Stimulated activated CD4-positive, alpha-beta T cell treated with anti-CD3 and anti-CD28 coated beads, Interleukin-4, amount 100 ng/mL, for 48 hours (primary cell): ENCODE measurements around the gene KRTAP10-4.
"Not testable (repeated sequence)": the region's sequence is repeated elsewhere in the genome, so short reads cannot be mapped to it uniquely, and the experiment has no call there.

Source experiments
- DNase-seq, 2 donors: peaks; one replicate each; pipeline ENCODE4 v3.0.0-alpha.2; 2020; ENCODE audit warnings: low read depth in 2 of 2

The KRTAP10-4 gene

GRCh38 chr21:44557491-44558328 is 15.8 kb upstream of the KRTAP10-4 start:
- DNase-seq, result no peak

- not testable (repeated sequence) for DNase-seq
Observed at GRCh38 chr21:44558329-44558675, 15.2 kb upstream of the KRTAP10-4 start.

DNA sequence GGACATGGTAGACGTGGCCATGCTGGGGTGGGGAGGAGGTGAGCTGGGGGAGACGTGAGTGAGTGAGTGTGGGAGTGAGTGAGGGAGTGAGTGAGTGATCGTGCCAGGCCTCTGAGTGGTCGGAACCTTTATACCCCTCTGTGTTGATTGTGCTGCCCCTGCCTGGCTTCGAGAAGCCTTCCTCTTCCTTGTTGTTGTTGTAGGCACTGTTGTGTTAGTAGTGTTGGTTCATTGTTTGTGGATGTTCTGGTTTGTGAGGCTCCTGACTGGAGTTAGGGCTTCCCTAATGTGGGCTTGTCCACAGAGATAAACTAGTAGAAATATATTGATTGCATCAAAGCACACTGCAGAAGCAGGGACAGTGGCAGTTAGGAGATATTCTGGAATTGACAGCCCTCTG is 14.8 kb upstream of the KRTAP10-4 start, which contains the start of gene KRTAP10-3:
KRTAP10-3 (minus strand) TSS at position 101 of the 400 bp plus-strand sequence; CDS start at position 21, 80 bp downstream.
- no peak for DNase-seq

- DNase-seq, result no peak
Observed at GRCh38 chr21:44564099-44564498, 9.4 kb upstream of the KRTAP10-4 start.

- no peak for DNase-seq
Observed at GRCh38 chr21:44564886-44565598, 8.5 kb upstream of the KRTAP10-4 start.

GRCh38 chr21:44566403-44566802 is 7.1 kb upstream of the KRTAP10-4 start:
- no peak for DNase-seq

DNA sequence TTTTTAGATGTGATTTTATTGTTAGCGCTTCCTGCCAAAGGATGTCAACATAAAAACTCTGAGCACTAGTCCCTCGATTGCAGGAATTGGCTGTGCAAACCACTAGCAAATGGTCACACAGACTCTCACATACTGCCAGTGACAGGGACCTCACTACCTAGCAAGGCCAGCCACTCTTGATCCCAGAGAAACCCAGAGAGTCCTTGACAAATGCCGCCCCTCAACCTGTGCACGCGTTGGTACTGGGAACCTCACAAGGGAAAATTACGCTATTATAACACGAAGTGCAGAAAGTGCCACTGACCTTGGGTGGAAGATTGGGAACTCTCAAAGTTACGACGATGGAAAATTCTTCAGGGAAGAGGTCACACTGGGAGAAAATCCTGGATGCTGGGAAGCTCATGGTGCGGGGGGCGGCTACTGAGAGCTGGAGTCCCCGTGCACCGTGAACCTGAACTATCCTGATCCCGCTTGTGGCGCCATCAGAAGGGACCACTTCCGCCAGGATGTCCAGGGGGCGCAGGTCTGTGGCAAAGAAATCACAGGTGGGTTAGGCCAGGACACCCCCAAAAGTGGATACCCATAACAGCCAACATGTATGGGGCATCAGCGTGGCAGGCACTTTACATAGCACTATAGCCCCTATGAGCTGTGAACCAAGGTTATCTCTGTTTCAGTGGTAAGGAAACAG is 5.9 kb upstream of the KRTAP10-4 start:
- DNase-seq, result no peak

DNA sequence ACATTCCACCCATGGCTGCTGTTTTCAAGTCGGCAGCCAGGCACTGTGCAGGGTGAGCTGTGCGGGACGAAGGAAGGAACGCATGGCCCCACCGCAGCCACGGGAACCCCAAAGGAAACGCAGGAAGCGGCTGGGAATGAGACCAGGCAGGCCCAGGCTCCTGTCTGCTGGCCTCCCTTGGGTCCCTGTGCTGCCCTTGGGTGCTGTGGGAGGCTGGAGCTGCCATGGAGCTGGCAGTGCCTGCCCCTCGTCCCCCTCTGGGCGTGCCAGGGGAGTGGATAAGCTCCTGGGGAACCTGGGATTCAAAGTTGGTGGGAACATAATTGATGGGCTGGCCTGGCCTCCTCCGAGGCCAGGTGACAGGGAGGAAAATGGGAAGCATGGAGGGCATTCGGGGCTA is 5.3 kb upstream of the KRTAP10-4 start:
- no peak for DNase-seq

DNA sequence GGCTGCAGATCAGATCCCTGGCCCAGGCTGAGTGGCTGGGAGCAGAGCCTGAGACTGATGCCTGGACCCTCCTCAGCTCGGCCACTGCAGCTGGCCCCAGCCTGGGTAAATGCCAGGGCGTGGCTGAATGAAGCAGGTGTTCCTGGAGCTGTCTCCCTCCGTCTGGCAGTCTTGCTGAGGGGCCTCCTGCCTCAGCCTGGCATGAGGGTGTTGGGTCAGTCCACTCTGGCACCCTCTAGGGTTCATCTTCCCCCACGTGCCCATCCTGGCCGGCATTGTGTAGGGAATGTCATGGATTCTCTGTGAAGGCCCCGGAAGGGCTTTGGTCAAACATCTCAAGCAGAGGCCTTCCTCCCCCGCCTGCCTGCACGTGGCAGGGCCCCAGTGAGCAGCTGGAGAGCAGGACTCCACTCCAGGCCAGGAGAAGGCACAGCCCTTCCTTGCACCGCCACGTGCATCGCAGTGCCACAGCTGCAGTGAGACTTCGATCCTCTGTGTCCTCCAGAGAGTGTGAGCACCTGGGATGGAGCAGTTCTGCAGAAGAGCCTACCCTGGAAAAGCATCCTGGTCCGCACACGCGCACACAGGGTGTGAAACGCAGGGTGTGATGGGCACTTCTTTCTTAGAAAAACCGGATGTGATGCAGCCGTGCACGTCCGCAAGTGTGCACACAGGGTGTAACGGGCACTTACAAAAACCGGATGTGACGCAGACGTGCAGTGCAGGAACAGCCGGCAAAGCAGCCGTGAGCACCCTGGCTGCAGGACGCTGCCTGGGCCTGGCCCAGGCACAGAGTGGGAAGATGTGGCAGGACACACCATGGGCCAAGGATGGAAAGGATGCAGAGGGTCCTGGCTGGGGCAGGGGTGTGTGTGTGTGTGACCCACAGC is 4.6 kb upstream of the KRTAP10-4 start:
- no peak for DNase-seq

GRCh38 chr21:44569861-44570517 is 3.5 kb upstream of the KRTAP10-4 start:
- no peak for DNase-seq

DNA sequence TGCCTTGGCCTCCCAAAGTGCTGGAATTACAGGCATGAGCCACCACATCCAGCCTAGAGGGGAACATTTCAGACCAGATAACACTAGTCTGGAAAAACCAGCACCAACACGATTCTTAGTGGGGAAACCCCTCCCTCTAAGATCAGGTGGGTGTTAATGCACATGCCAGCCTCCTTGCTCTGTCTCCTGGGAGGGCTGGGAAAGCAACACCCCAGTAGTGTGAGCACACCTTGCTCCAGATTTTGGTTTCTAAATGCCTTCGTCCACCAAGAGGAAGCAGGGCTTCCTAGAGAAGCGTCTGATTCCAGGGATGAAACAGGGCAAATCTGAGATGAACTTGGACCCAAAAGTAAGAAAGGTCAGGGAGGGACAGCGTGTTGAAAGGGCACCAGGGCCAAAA is 2.2 kb upstream of the KRTAP10-4 start:
- no peak for DNase-seq

DNA sequence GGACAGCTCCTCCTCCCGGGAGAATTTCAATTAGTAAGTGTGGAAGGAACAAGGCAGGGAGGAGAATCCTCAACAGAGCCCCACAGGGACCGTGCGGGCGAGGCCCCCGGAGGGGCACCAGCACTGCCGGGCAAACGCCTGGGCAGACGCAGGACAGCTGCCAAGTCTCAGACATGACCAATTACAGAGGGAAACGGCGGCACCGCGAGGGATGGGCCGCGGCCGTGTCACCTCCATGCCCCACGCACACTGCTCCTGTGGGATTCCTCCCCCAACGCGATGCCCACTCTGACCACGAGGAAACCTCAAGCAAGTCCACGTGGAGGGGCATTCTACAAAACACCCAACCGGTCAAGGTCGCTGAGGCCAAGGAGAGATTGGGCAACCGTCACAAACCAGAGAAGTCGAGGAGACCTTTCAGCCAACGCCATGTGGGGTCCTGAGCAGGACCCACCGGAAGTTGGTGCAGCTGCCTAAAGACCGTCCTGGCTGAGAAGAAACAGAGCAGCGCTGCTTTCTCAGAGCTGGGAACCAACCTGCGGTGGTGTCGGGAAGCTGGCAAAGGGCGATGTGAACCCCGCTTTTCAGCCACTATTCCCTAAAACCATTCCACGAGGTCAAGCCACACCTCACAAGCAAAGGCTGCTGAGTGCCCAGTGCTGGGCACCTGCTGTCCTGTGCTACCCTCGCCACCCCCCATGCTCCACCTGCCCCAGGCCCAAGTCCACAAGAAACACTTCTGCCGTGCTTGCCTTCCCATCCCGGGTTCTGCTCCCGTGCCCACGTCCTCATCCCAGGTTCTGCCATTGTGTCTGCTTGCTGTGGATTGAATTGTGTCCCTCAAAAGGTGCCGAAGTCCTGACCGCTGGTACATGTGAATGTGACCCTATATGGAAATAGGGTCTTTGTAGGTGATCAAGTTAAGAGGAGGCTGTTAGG is 1.4 kb upstream of the KRTAP10-4 start:
- DNase-seq, result no peak

GRCh38 chr21:44572959-44573583 is 458 bp upstream of the KRTAP10-4 start:
- DNase-seq, result no peak

- DNase-seq, result no peak
Observed at GRCh38 chr21:44574457-44575306, 1.2 kb downstream of the KRTAP10-4 start.

- no peak for DNase-seq
Observed at GRCh38 chr21:44575307-44576024, 1.9 kb downstream of the KRTAP10-4 start.

DNA sequence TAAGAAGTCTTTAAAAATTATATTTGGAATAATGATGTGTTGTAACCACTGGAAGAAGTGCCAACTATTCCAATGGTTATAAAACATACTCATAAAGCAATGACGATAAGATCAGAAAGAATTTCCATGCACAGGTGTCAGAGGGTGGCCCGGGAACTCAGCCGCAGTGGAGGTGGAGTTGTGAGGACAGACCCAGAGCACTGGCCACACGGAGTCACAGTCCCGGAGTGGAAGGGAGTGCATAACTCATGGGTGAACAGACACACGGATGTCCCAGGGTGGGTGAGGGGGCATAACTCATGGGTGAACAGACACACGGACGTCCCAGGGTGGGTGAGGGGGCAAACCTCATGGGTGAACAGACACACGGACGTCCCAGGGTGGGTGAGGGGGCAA is 2.5 kb downstream of the KRTAP10-4 start:
- DNase-seq, result no peak

GRCh38 chr21:44578371-44579055 is 5.0 kb downstream of the KRTAP10-4 start:
- no peak for DNase-seq
